Kidney glomerular epithelial cell (primary cell): Measurements from ENCODE around the gene EDA2R.

Source experiments
- DNase-seq: peaks from one replicate; lab custom pipeline; 2025; lab: John Stamatoyannopoulos, UW

The EDA2R gene

GRCh38 chrX:66638591-66639500, at the start of gene EDA2R:
TSS of gene EDA2R (minus strand) at chrX:66639078. CDS start at chrX:66616020, 23,058 bp downstream.
- DNase-seq = peak; percentile 78

- DNase-seq = no peak
Observed at GRCh38 chrX:66684196-66684595, 45.3 kb upstream of the EDA2R start.

- no peak for DNase-seq
Observed at GRCh38 chrX:66680451-66680850, 41.6 kb upstream of the EDA2R start.

GRCh38 chrX:66677430-66677829, 38.6 kb upstream of the EDA2R start:
- DNase-seq = no peak

- peak; percentile 6 for DNase-seq
Observed at GRCh38 chrX:66676990-66677389, 38.1 kb upstream of the EDA2R start.

GRCh38 chrX:66676413-66676812, 37.5 kb upstream of the EDA2R start:
- peak; percentile 3 for DNase-seq

- no peak for DNase-seq
Observed at GRCh38 chrX:66675541-66675940, 36.7 kb upstream of the EDA2R start.

GRCh38 chrX:66674506-66674905, 35.6 kb upstream of the EDA2R start:
- no peak for DNase-seq

GRCh38 chrX:66672106-66672505, 33.2 kb upstream of the EDA2R start:
- no peak for DNase-seq

GRCh38 chrX:66654411-66654810, 15.5 kb upstream of the EDA2R start:
- no peak for DNase-seq

GRCh38 chrX:66635360-66635759, 3.5 kb downstream of the EDA2R start:
- DNase-seq = peak; percentile 67

GRCh38 chrX:66634272-66634671, 4.6 kb downstream of the EDA2R start:
- no peak for DNase-seq

GRCh38 chrX:66633541-66633940, 5.3 kb downstream of the EDA2R start:
- DNase-seq = peak; percentile 47

- no peak for DNase-seq
Observed at GRCh38 chrX:66632981-66633380, 5.9 kb downstream of the EDA2R start.

GRCh38 chrX:66632473-66632872, 6.4 kb downstream of the EDA2R start:
- peak; percentile 18 for DNase-seq

GRCh38 chrX:66625525-66625924, 13.4 kb downstream of the EDA2R start:
- no peak for DNase-seq

- DNase-seq = no peak
Observed at GRCh38 chrX:66622209-66622608, 16.7 kb downstream of the EDA2R start.

- DNase-seq = no peak
Observed at GRCh38 chrX:66616944-66617343, 21.9 kb downstream of the EDA2R start.

GRCh38 chrX:66602381-66602938, 36.4 kb downstream of the EDA2R start:
- DNase-seq = no peak

- no peak for DNase-seq
Observed at GRCh38 chrX:66601522-66601921, 37.4 kb downstream of the EDA2R start.

- DNase-seq = no peak
Observed at GRCh38 chrX:66579219-66579618, 59.7 kb downstream of the EDA2R start.

GRCh38 chrX:66553973-66554372, 84.9 kb downstream of the EDA2R start:
- no peak for DNase-seq

GRCh38 chrX:66547847-66548369, 91.0 kb downstream of the EDA2R start:
- no peak for DNase-seq
